K562 (cell line): ENCODE data around the gene PCDH7. TPM values are rescaled to one million over a fixed set of nuclear protein-coding genes. Genes with fewer than 3 reads are reported as not detected.

Experiments used
- ATAC-seq: fragments of 200-7000 bp; cut with Tn5 transposase; 3 replicates; pipeline ENCODE4 v1.9.1; 2020; ENCODE audit warnings: moderate library complexity
- BruUV-seq: library from RNA; stranded (reverse); fragments of 400-500 nt; replicated peaks from 2 replicates; lab custom pipeline; 2021; lab: Mats Ljungman, UMichigan
- CTCF ChIA-PET: fragments of 300-600 bp; formaldehyde crosslinking; extraction: SDS; loops from one replicate; lab custom pipeline; 2021; ENCODE audit warnings: low intra/inter-chr PET ratio; lab: Yijun Ruan, JAX
- POLR2A ChIA-PET: fragments of 300-600, 350-650 bp; sonication (Branson Sonifier 250); formaldehyde crosslinking; extraction: SDS; loops from one replicate; lab custom pipeline; 2021; ENCODE audit warnings: antibody characterized with exemption, inconsistent platforms; lab: Yijun Ruan, JAX
- DNase-seq, 4 experiments: peaks; one replicate each; pipeline versions ENCODE4 v3.0.0 to v3.0.0-alpha.2; 2011 to 2018; ENCODE audit warnings: low spot score in 3 of 4, mixed read lengths in 3 of 4; ENCODE audit errors: extremely low read depth in 1 of 4
- FAIRE-seq: peaks from 2 replicates; lab custom pipeline; 2011; peaks lifted over from hg19 to GRCh38; lab: Jason Lieb, UNC
- H2AFZ ChIP-seq: 2 replicates; pipeline ENCODE4 v1.6.0; 2011; ENCODE audit warnings: low read depth, low read length, control low read depth, inconsistent platforms
- H3K27ac ChIP-seq: fragments of 200-600 bp; 3 replicates; pipeline ENCODE4 v1.8.0; 2011; ENCODE audit warnings: low read depth, mild to moderate bottlenecking, control low read depth, inconsistent platforms, low read length, moderate library complexity, mixed read lengths; ENCODE audit errors: extremely low read depth
- H3K27me3 ChIP-seq, 2 experiments: fragments of 300-600 bp in 1 of 2; 2 replicates in 1 of 2; 3 replicates in 1 of 2; pipeline versions ENCODE4 v1.6.0 to v1.8.0; 2011; ENCODE audit warnings: inconsistent platforms in 2 of 2, low read length in 2 of 2, mild to moderate bottlenecking in 1 of 2, mixed read lengths in 1 of 2, moderate library complexity in 1 of 2; ENCODE audit not compliant: control insufficient read depth in 2 of 2, insufficient read depth in 2 of 2
- H3K36me3 ChIP-seq: fragments of 300-600 bp; 3 replicates; pipeline ENCODE4 v1.8.0; 2011; ENCODE audit warnings: mild to moderate bottlenecking, low read length, inconsistent platforms; ENCODE audit not compliant: control insufficient read depth, insufficient read depth
- H3K4me1 ChIP-seq, 2 experiments: fragments of 200-600 bp in 1 of 2; replicated peaks in 1 of 2; 2 replicates in 1 of 2; 3 replicates in 1 of 2; pipeline versions ENCODE4 v1.5.1 to v1.8.0; 2011; ENCODE audit warnings: inconsistent platforms in 2 of 2, low read length in 2 of 2, mild to moderate bottlenecking in 1 of 2, mixed read lengths in 1 of 2, moderate library complexity in 1 of 2; ENCODE audit not compliant: control insufficient read depth in 2 of 2, insufficient read depth in 2 of 2
- H3K4me2 ChIP-seq: 2 replicates; pipeline ENCODE4 v1.6.1; 2011; ENCODE audit warnings: low read length, control low read depth, inconsistent platforms, mixed read lengths; ENCODE audit not compliant: insufficient read depth
- H3K4me3 ChIP-seq: fragments of 200-600 bp; sonication (generic), shearing (Covaris generic); 2 replicates; pipeline ENCODE4 v1.5.1; 2016; ENCODE audit warnings: control low read depth, inconsistent platforms
- H3K79me2 ChIP-seq: fragments of 200-600 bp; 3 replicates; pipeline ENCODE4 v1.8.0; 2011; ENCODE audit warnings: low read length, inconsistent platforms; ENCODE audit not compliant: control insufficient read depth, insufficient read depth
- H3K9ac ChIP-seq, 2 experiments: 2 replicates each; pipeline versions ENCODE4 v1.6.0 to v1.6.1; 2011; ENCODE audit warnings: low read depth in 2 of 2, low read length in 2 of 2, control low read depth in 1 of 2, inconsistent platforms in 1 of 2, mild to moderate bottlenecking in 1 of 2, mixed read lengths in 1 of 2; ENCODE audit not compliant: insufficient read depth in 1 of 2
- H3K9me1 ChIP-seq: one replicate; pipeline ENCODE4 v1.6.0; 2011; ENCODE audit warnings: inconsistent platforms, mild to moderate bottlenecking, low read length, moderate library complexity; ENCODE audit not compliant: control insufficient read depth, insufficient read depth
- H3K9me3 ChIP-seq: replicated peaks from 2 replicates; pipeline ENCODE4 v1.5.1; 2011; ENCODE audit warnings: low read depth, low read length, inconsistent platforms; ENCODE audit not compliant: control insufficient read depth, insufficient read depth
- H4K20me1 ChIP-seq: replicated peaks from 2 replicates; pipeline ENCODE4 v1.6.1; 2011; ENCODE audit warnings: low read length, inconsistent platforms, mixed read lengths; ENCODE audit not compliant: control insufficient read depth, insufficient read depth
- CHD2 ChIP-seq: IDR thresholded peaks from 2 replicates; pipeline ENCODE4 v1.6.1; 2011; ENCODE audit warnings: low read depth, low read length
- ELF4 ChIP-seq: fragments of 450-650 bp; formaldehyde crosslinking; IDR thresholded peaks from 2 replicates; pipeline ENCODE4 v1.4.0; 2022; ENCODE audit warnings: missing genetic modification characterization
- FUS ChIP-seq: fragments of 200-400 bp; formaldehyde crosslinking; optimal IDR thresholded peaks from 2 replicates; pipeline ENCODE3; 2017; ENCODE audit warnings: low read depth, low read length
- KLF6 ChIP-seq: fragments of 250-450 bp; sonication (Bioruptor Pico); IDR thresholded peaks from 2 replicates; pipeline ENCODE4 v1.4.0; 2020; ENCODE audit warnings: mild to moderate bottlenecking, moderate library complexity, borderline replicate concordance
- PTBP1 ChIP-seq: fragments of 200-400 bp; formaldehyde crosslinking; IDR thresholded peaks from 2 replicates; pipeline ENCODE4 v1.6.1; 2017; ENCODE audit warnings: low read depth, low read length
- ZNF232 ChIP-seq: sonication (generic); formaldehyde crosslinking; IDR thresholded peaks from 2 replicates; pipeline ENCODE4 v1.8.0; 2022; ENCODE audit warnings: mild to moderate bottlenecking, missing genetic modification reagents
- WGBS: fragments of 100-300 bp; shearing (Covaris generic); methylation state at CpG from one replicate; pipeline ENCODE4 v1.1.6; 2016; ENCODE audit warnings: low coverage, mixed read lengths; ENCODE audit not compliant: insufficient coverage; ENCODE audit errors: missing lambda C conversion rate; 5-methylcytosine and 5-hydroxymethylcytosine counted together
- in situ Hi-C: fragments of 300-500 bp; cut with MboI; formaldehyde crosslinking; loops from 4 replicates; pipeline ENCODE4 v1.15.0; 2018; ENCODE audit warnings: inconsistent platforms, mixed read lengths
- intact Hi-C: fragments of 100-400 bp; cut with micrococcal nuclease; formaldehyde crosslinking; loops from 2 replicates; pipeline ENCODE4 v1.14.2; 2022
- polyA plus RNA-seq, 8 experiments: library from polyadenylated mRNA; depleted of rRNA in 4 of 8; stranded (reverse) in 5 of 8; unstranded in 3 of 8; fragments of >200 nt; fragmentation: Nextera tagmentation in 2 of 8; fragmentation: Illumina TruSeq in 1 of 8; extraction: Ambion mirVana in 2 of 8; extraction: Trizol in 1 of 8; gene quantifications; 2 replicates each; pipeline versions ENCODE4 v1.2.1 to v1.2.3, GENCODE V29; 2011 to 2014; ENCODE audit warnings: inconsistent platforms in 1 of 8, missing spikeins in 1 of 8
- total RNA-seq, 7 experiments: library from RNA; depleted of rRNA in 6 of 7; stranded (reverse); fragments of >200 nt in 6 of 7; fragmentation: Illumina TruSeq in 2 of 7; extraction: Trizol in 2 of 7; gene quantifications; 2 replicates each; pipeline versions ENCODE4 v1.2.1 to v1.2.3, GENCODE V29; 2011 to 2021; ENCODE audit warnings: low replicate concordance in 1 of 7

The PCDH7 gene
- total and polyA plus RNA-seq, 9 of the 15 experiments (the other 6 are each of a cell fraction or from before 2014, with no cell fraction given), result not detected

DNA sequence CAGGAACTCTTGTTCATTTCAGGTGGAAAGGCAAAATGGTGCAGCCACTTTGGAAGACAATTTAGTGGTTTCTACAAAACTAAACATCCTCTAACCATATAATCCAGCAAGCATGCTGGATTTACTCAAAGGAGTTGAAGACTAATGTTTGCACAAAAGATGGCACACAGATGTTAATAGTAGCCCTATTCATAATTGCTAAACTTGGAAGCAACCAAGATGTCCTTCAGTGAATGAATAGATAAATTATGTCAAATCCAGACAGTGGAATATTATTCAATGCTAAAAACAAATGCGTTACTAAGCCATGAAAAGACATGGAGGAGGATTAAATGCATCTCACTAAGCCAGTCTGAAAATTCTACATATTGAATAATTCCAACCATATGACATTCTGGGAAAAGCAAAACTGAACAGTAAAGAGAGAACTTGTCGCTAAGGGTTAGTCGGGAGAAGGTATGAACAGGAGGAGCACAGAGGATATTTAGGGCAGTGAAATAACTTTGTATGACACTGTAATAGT is 48.2 kb upstream of the PCDH7 start:
- FAIRE-seq (no peak), ATAC-seq (no peak), DNase-seq (no peak)
- Histone ChIP-seq H3K4me1 (no peaks in the 10 kb centered on the region), H3K4me2 (no peak overlapping the region), H3K9me3 (no peaks in the 10 kb centered on the region), H3K9me1 (no peaks in the 10 kb centered on the region), H3K9ac (no peak overlapping the region), H3K79me2 (no peaks in the 10 kb centered on the region), H3K4me3 (no peak overlapping the region), H4K20me1 (no peaks in the 10 kb centered on the region), H2AFZ (no peak overlapping the region), H3K27ac (no peak overlapping the region), H3K27me3 (no peaks in the 10 kb centered on the region), H3K36me3 (no peaks in the 10 kb centered on the region)
- POLR2A ChIA-PET, result no interaction called here
- CTCF ChIA-PET, result no interaction called here
- in situ Hi-C loops (no loop called here), intact Hi-C loops (no loop called here)
- WGBS, result 5% methylated on average over 3 of the region's 3 CpGs
- TF ChIP-seq ZNF232 (CRISPR knock-in tag) (no peak), CHD2 (no peak), FUS (no peak), PTBP1 (no peak), KLF6 (CRISPR knock-in tag) (no peak)
- no TSS peak for BruUV-seq

DNA sequence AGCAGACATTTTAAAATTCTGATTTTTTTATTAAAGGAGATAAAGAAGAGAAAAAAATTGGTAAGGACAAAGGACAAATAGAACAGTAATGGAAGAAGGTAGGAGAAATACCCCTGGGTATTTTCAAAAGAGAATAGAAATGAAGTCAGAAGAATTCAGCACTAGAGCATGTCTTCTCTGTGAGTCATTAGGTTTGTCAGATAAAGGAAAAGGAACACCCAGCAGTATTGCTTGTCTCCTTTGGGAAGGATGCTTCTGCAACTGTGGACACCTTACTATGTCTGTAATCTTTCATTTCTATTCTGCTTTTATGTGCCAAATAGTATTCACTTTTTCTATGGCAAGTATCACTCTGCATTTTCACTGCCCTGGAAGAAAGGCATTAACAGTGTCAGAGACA is 24.0 kb upstream of the PCDH7 start:
- Histone ChIP-seq H4K20me1 (no peaks in the 10 kb centered on the region), H3K27me3 (no peaks in the 10 kb centered on the region), H3K79me2 (no peaks in the 10 kb centered on the region), H3K9me3 (peaks cover 2% of the 10 kb centered on the region; the same call in 1 of the 2 replicates), H3K27ac (no peak overlapping the region), H3K4me1 (no peaks in the 10 kb centered on the region), H3K36me3 (no peaks in the 10 kb centered on the region), H3K9me1 (no peaks in the 10 kb centered on the region), H3K4me2 (no peak overlapping the region), H3K9ac (no peak overlapping the region), H3K4me3 (no peak overlapping the region), H2AFZ (no peak overlapping the region)
- FAIRE-seq, result no peak
- no peak for DNase-seq
- in situ Hi-C loops (no loop called here), intact Hi-C loops (no loop called here)
- ChIA-PET CTCF (no interaction called here), POLR2A (no interaction called here)
- BruUV-seq, result no TSS peak
- no peak for TF ChIP-seq ELF4 (CRISPR knock-in tag)
- ATAC-seq, result no peak
